Left ventricle myocardium superior (tissue), 1 donor: ENCODE results near the gene SLC19A2. TPM values are rescaled to one million over a fixed set of nuclear protein-coding genes. Genes with fewer than 3 reads are reported as not detected.
"Not testable (repeated sequence)": the region's sequence is repeated elsewhere in the genome, so short reads cannot be mapped to it uniquely, and the experiment has no call there.

Experiments used
- ATAC-seq: fragments of 200-7000 bp; cut with Tn5 transposase; one replicate; pipeline ENCODE4 v1.9.1; 2020; ENCODE audit warnings: mild to moderate bottlenecking, moderate library complexity
- DNase-seq: peaks from one replicate; pipeline ENCODE4 v3.0.0-alpha.2; 2020
- intact Hi-C: fragments of 100-400 bp; cut with micrococcal nuclease; formaldehyde crosslinking; loops from one replicate; pipeline ENCODE4 v1.11.0; 2022
- total RNA-seq: library from RNA; stranded (reverse); fragmentation: NEBNext Ultra II Directional; extraction: Animal tissue kit (Norgen Biotek cat#: 25700); gene quantifications from one replicate; pipeline ENCODE4 v1.2.1, GENCODE V29; 2021
- donor health status: DM: no; HTN: yes; CAD: no; lungs with severe emphysema.

Gene SLC19A2
- total RNA-seq, 1 donor from 2014 or later, result 18.2 TPM

- intact Hi-C loops, result no loop called here
- no peak for DNase-seq
- ATAC-seq, result peak; percentile 88
Measured at GRCh38 chr1:169511316-169512005, 25.7 kb upstream of the SLC19A2 start.

GRCh38 chr1:169510060-169510459 lies 24.3 kb upstream of the SLC19A2 start:
- no peak for DNase-seq
- no peak for ATAC-seq
- intact Hi-C loops, result no loop called here

GRCh38 chr1:169509354-169509753 lies 23.6 kb upstream of the SLC19A2 start:
- no peak for DNase-seq
- intact Hi-C loops, result no loop called here
- ATAC-seq, result peak; percentile 66

- DNase-seq (no peak), ATAC-seq (no peak)
- intact Hi-C loops, result no loop called here
Measured at GRCh38 chr1:169508432-169509338, 22.9 kb upstream of the SLC19A2 start.

GRCh38 chr1:169507413-169507812 lies 21.7 kb upstream of the SLC19A2 start:
- intact Hi-C loops, result no loop called here
- no peak for ATAC-seq
- DNase-seq, result no peak

GRCh38 chr1:169503601-169504000 lies 17.9 kb upstream of the SLC19A2 start:
- intact Hi-C loops, ATAC-seq, DNase-seq: not testable (repeated sequence)

- ATAC-seq (no peak), DNase-seq (no peak)
- intact Hi-C loops, result no loop called here
Measured at GRCh38 chr1:169499807-169500206, 14.1 kb upstream of the SLC19A2 start.

- no peak for DNase-seq
- ATAC-seq, result no peak
- intact Hi-C loops, result no loop called here
Measured at GRCh38 chr1:169497317-169497716, 11.6 kb upstream of the SLC19A2 start.

GRCh38 chr1:169495916-169496315 lies 10.2 kb upstream of the SLC19A2 start:
- intact Hi-C loops, result no loop called here
- DNase-seq (no peak), ATAC-seq (no peak)

- ATAC-seq, result no peak
- no peak for DNase-seq
- intact Hi-C loops, result no loop called here
Measured at GRCh38 chr1:169495046-169495775, 9.5 kb upstream of the SLC19A2 start.

- intact Hi-C loops, result no loop called here
- no peak for DNase-seq
- no peak for ATAC-seq
Measured at GRCh38 chr1:169494343-169494742, 8.6 kb upstream of the SLC19A2 start.

- DNase-seq (no peak), ATAC-seq (no peak)
- intact Hi-C loops, result no loop called here
Measured at GRCh38 chr1:169493251-169493650, 7.5 kb upstream of the SLC19A2 start.

- intact Hi-C loops, result loop anchor here (2.0 kb wide), 1 partner anchor 17 kb away; no protein-coding TSS in a partner anchor
- DNase-seq, result no peak
- ATAC-seq, result no peak
Measured at GRCh38 chr1:169491845-169492281, 6.1 kb upstream of the SLC19A2 start.

GRCh38 chr1:169488157-169488556 lies 2.4 kb upstream of the SLC19A2 start:
- intact Hi-C loops, result no loop called here
- DNase-seq (no peak), ATAC-seq (no peak)

GRCh38 chr1:169487561-169487960 lies 1.8 kb upstream of the SLC19A2 start:
- intact Hi-C loops, result no loop called here
- DNase-seq (peak; percentile 30), ATAC-seq (no peak)

- intact Hi-C loops, result no loop called here
- ATAC-seq (no peak), DNase-seq (no peak)
Measured at GRCh38 chr1:169487133-169487532, 1.4 kb upstream of the SLC19A2 start.

- DNase-seq, result no peak
- intact Hi-C loops, result no loop called here
- no peak for ATAC-seq
Measured at GRCh38 chr1:169486281-169487051, 722 bp upstream of the SLC19A2 start.

- peak; percentile 54 for DNase-seq
- intact Hi-C loops, result no loop called here
- peak; percentile 48 for ATAC-seq
Measured at GRCh38 chr1:169484683-169485430, 887 bp downstream of the SLC19A2 start.
